Measurements from ENCODE around the gene ATAD3C. TPM values are rescaled to one million over a fixed set of nuclear protein-coding genes. Genes with fewer than 3 reads are reported as not detected.
"Not testable (repeated sequence)": the region's sequence is repeated elsewhere in the genome, so short reads cannot be mapped to it uniquely, and the experiment has no call there.

ATAD3C gene
- total RNA-seq, 1 donor from 2014 or later = 2.4 TPM

DNA sequence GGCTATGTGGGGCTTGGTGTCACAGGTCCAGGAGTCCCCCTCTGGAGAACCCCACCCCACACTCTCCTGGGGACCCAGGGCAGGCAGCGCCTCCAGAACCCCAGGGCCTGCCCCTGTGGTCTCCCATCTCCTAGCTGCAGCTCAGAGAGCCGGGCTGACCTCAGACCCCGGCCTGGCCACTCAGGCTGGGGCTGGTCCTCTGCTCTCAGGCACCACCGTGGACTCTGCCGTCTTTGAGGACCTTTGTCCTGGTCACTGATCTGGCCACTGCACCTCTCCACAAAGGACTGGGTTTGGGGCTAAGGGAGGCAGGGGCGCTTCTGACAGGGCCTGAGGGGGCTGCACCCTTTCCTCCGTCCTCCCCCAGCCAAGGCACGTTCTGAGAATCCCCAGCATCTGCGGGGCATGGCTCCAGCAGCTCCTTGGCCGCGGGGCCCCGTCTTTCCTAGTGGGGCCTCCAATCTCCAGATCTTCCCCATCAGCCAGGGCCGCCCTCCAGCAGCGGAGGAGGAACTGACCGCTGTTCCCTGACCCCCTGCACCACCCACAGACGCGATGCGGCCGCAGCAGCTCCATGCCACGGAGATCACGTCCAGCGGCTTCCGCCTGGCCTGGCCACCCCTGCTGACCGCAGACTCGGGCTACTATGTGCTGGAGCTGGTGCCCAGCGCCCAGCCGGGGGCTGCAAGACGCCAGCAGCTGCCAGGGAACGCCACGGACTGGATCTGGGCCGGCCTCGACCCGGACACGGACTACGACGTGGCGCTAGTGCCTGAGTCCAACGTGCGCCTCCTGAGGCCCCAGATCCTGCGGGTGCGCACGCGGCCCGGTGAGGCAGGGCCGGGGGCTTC, 10.7 kb upstream of the ATAD3C start:
- intact Hi-C loops (cut with DNase I) = no loop called here
- no peak for ATAC-seq
- DNase-seq (ENCODE audit: low spot score) = no peak

DNA sequence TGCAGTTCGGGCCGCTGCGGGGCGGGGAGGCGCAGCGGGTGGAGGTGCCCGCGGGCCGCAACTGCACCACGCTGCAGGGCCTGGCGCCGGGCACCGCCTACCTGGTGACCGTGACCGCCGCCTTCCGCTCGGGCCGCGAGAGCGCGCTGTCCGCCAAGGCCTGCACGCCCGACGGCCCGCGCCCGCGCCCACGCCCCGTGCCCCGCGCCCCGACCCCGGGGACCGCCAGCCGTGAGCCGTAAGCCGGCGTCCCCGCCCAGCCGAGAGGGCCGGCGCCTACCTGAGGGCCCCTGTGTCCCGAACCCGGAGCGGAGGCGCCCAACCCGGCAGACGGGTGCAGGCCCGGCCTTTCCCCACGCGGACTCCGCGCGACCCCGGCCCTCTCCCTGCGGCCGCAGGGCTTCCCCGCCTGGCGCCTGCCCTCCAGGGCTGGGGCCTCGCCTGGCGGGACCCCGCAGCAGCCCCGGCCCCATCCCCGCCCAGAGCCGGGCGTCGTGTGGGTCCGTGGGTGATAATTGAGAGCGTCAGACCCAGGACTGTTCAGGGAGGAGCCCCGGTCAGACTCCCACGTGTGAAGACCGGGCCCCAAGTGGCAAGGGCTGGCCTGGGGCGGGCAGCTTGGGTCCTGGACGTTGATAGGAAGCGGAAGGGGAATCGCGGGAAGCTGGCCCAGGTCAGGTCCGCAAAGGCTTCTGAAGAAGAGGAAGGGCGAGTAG, 9.8 kb upstream of the ATAD3C start:
- no peak for ATAC-seq
- intact Hi-C loops (cut with DNase I) = no loop called here
- DNase-seq (ENCODE audit: low spot score) = no peak

- DNase-seq (ENCODE audit: low spot score) (no peak), ATAC-seq (no peak)
- intact Hi-C loops (cut with DNase I) = no loop called here
These were observed 9.1 kb upstream of the ATAD3C start for GRCh38 chr1:1440262-1441001.

DNA sequence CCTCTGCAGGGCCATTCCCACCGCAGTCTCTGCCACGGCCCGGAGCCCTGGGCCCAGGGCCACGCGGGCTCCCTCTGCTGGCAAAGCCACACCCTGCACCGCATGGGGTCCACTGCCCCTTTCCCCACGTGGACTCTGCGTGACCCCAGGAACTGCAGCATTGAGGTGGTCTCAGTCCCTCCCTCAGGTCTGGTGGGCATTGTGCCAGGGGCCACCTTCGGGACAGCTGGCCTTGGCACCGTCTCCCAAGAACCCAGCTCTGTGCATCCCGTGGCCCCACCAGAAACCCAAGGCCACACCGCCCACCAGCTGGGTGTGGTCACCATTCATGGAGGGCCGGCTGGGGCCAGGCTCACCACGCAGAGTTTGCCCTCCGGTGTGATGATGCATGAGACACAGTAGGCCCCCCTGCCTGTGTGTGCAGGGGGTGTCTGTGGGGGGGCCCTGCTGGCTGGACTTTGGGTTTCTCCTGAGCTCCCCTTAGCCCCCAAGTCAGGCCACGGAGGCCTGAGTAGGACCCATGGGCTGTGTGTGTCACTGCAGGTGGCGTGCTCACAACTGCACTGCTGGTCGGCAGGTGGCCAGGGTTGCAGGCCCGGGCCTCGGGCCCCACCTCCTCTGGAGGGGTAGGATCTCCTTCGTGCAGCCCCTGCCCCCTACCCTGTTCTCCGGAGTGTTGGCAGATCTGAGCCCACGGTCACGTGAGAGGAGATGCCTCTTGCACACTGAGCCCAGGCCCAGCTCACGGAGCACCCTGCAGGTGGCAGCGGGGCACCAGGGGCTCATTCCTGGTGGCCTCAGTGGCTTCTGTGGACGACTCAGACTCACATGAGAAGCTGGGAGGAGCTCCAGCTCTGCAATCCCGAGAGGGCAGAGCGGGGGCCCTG, 8.2 kb upstream of the ATAD3C start:
- ATAC-seq (peak; percentile 82), DNase-seq (ENCODE audit: low spot score) (peak; percentile 80)
- intact Hi-C loops (cut with DNase I) = no loop called here

DNA sequence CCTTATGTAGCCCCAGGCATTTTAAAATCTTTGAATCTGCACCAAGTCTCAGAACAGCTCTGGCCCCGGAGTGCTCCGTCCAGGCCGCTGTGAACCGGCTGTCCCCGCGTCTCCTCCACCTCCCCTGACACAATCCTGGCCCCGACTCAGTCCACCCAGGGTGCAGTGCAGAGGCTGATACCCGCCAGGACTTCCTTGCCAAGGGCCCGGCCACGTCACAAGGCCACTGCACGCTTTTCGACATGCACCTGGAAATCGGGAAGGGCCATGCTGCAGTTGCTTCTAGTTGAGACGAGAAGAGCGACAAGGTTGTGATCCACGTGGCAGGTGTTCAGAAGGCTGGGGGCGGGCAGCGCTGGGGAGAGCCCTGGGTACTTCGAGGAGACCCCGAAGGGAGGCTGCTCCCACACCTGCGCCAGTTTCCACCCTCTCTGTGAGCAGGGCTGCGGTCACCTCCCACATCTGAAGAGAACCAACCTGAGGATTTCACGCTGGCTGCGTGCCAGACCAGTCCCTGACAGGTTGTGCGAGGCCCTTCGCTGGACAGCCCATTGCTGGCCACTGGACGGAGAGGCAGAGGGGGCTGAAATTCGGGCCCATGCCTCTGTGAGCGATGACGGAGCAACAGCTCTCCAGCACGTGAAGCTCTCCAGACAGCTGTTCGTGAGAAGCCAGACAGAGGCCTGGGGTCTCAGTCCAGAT, 7.3 kb upstream of the ATAD3C start:
- no peak for DNase-seq (ENCODE audit: low spot score)
- intact Hi-C loops (cut with DNase I) = no loop called here
- ATAC-seq = no peak

- intact Hi-C loops (cut with DNase I); ATAC-seq; DNase-seq (ENCODE audit: low spot score): not testable (repeated sequence)
These were observed 2.9 kb upstream of the ATAD3C start for GRCh38 chr1:1446631-1447030.

DNA sequence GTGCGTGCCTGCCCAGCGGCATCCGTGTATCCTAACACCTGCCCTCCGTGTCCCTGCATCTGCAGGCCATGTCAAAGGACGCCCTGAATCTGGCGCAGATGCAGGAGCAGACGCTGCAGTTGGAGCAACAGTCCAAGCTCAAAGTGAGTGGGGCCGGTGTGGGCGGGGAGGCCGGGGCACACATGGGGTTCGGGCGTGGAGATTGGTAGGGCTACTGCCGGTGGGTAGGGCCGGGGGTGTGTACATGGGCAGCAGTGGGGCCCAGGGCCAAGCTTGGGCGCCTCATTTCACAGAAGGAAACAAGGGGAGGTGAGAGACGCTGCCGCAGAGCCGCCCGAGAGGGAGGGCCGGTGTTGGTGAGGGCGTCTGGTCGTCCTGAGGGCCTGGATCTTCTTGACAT, 1.1 kb downstream of the ATAD3C start:
- DNase-seq (ENCODE audit: low spot score); intact Hi-C loops (cut with DNase I); ATAC-seq: not testable (repeated sequence)

- intact Hi-C loops (cut with DNase I) = no loop called here
- ATAC-seq = no peak
- no peak for DNase-seq (ENCODE audit: low spot score)
These were observed 2.3 kb downstream of the ATAD3C start for GRCh38 chr1:1451696-1452364.

- ATAC-seq; DNase-seq (ENCODE audit: low spot score); intact Hi-C loops (cut with DNase I): not testable (repeated sequence)
These were observed 2.9 kb downstream of the ATAD3C start for GRCh38 chr1:1452365-1452739.

- intact Hi-C loops (cut with DNase I) = no loop called here
- ATAC-seq (no peak), DNase-seq (ENCODE audit: low spot score) (no peak)
These were observed 3.4 kb downstream of the ATAD3C start for GRCh38 chr1:1452882-1453281.

DNA sequence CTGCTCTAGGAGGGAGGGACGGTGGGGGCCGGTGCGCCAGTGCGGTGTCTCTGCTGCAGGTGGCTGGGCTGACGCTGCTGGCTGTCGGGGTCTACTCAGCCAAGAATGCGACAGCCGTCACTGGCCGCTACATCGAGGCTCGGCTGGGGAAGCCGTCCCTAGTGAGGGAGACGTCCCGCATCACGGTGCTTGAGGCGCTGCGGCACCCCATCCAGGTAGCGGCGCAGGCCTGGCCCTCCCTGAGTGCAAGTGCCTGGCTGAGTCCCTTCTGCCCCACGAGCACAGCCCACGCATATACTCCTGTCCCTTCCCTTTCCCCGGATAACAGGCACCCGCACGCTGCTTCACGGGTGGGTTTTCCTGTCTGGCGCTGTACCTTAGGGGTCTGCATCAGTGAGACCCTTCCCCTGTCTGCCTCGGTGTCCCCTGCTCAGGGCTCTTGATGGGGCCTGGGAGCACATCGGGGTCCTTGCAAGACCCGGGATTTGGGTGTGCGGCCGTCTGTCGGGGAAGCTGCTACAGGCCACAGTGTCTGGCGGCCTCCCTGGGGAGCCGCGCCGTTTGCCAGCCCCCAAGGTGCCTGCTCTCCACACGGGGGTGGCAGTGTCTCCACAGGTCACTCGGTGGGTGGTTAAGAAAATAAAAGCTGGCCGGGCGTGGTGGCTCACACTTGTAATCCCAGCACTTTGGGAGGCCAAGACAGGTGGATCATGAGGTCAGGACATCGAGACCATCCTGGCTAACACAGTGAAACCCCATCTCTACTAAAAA, 5.0 kb downstream of the ATAD3C start:
- DNase-seq (ENCODE audit: low spot score); intact Hi-C loops (cut with DNase I); ATAC-seq: not testable (repeated sequence)

DNA sequence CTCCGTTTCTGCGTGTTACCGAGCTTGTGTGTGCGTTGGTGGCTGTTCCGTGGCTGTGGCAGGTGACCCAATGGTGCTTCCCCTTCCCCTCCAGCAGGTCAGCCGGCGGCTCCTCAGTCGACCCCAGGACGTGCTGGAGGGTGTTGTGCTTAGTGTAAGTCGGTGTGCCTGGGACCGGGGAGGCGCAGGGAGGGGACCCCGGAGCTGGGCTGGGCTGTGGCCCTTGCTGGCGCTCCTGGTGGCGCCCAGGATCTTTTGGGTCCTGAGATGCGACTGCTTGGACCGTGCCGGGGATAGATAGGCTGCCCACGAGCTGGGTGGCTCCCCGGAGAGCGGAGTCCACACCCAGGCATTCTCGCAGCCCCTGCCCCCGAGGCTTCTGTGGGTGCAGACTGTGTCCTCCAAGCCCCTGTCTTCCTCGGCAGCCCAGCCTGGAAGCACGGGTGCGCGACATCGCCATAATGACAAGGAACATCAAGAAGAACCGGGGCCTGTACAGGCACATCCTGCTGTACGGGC, 5.9 kb downstream of the ATAD3C start:
- ATAC-seq = no peak
- intact Hi-C loops (cut with DNase I) = no loop called here
- no peak for DNase-seq (ENCODE audit: low spot score)

GRCh38 chr1:1455934-1456333, 6.4 kb downstream of the ATAD3C start:
- intact Hi-C loops (cut with DNase I); DNase-seq (ENCODE audit: low spot score); ATAC-seq: not testable (repeated sequence)

- DNase-seq (ENCODE audit: low spot score); ATAC-seq; intact Hi-C loops (cut with DNase I): not testable (repeated sequence)
These were observed 7.3 kb downstream of the ATAD3C start for GRCh38 chr1:1456683-1457255.

DNA sequence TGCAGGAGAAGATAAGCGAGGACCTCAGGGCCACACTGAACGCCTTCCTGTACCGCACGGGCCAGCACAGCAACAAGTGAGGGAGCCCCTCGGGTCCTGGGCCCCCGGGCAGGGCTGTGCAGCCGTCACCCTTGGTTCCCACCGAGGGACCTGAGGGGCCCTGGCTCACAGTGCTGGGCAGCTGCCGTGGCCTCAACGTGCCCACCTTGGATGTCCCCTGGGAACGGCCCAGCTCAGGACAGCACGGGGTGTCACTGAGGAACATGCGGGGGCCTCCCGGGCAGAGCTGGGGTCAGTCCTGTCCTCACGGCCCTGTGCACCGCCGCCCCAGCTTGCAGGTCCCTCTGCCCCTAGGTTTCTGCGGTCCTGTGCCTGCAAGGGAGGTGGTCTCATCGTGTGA, 9.7 kb downstream of the ATAD3C start:
- intact Hi-C loops (cut with DNase I); ATAC-seq; DNase-seq (ENCODE audit: low spot score): not testable (repeated sequence)

DNA sequence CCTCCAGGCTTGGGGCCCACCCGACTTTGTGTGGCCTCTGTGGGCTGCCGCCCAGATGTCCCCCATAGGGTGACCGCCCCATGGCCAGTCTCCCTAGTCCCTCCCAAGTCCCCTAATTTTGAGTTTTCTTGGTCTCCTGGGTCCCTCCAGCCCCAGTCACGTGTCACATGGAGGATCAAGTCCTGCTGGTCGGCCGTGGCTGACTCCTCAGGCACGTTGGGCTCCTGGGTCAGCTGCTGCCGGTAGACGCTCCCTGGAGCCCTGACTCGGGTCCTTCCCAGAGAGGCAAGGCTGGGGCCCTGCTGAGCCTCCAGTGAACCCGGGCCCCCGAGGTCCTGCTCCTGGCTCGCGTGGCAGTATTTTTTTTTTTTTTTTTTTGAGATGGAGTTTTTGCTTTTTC, 10.2 kb downstream of the ATAD3C start:
- ATAC-seq; intact Hi-C loops (cut with DNase I); DNase-seq (ENCODE audit: low spot score): not testable (repeated sequence)
